Epithelial cell of esophagus (primary cell): ENCODE data around the gene CPNE2.
"Not testable (repeated sequence)": the region's sequence is repeated elsewhere in the genome, so short reads cannot be mapped to it uniquely, and the experiment has no call there.

Experiments used
- DNase-seq: peaks from one replicate; pipeline ENCODE4 v3.0.0; 2010; ENCODE audit warnings: low read depth
- H3K4me3 ChIP-seq: 2 replicates; pipeline ENCODE4 v1.5.1; 2011; ENCODE audit warnings: mild to moderate bottlenecking, low read length, control low read depth
- CTCF ChIP-seq: IDR thresholded peaks from 2 replicates; pipeline ENCODE4 v1.5.1; 2011; ENCODE audit warnings: low read depth, mild to moderate bottlenecking, low read length, control low read depth, inconsistent platforms; ENCODE audit not compliant: insufficient read depth; ENCODE audit errors: missing control alignments

Gene CPNE2

GRCh38 chr16:57060323-57061083, 31.9 kb upstream of the CPNE2 start:
- DNase-seq, result no peak
- no peak overlapping the region for H3K4me3 ChIP-seq
- TF ChIP-seq CTCF, result no peak

GRCh38 chr16:57061084-57061905, 31.1 kb upstream of the CPNE2 start:
- DNase-seq, result peak; percentile 61

GRCh38 chr16:57062329-57062728, 30.1 kb upstream of the CPNE2 start:
- H3K4me3 ChIP-seq, result no peak overlapping the region
- TF ChIP-seq CTCF, result no peak
- DNase-seq, result no peak

More at GRCh38 chr16:57061084-57061905, 31.1 kb upstream of the CPNE2 start:
- no peak for TF ChIP-seq CTCF
- no peak overlapping the region for H3K4me3 ChIP-seq

- DNase-seq, H3K4me3 ChIP-seq: not testable (repeated sequence)
Observed at GRCh38 chr16:57063189-57063588, 29.2 kb upstream of the CPNE2 start.

GRCh38 chr16:57064995-57065394, 27.4 kb upstream of the CPNE2 start:
- no peak overlapping the region for H3K4me3 ChIP-seq
- no peak for DNase-seq
- TF ChIP-seq CTCF, result no peak

GRCh38 chr16:57066625-57067024, 25.8 kb upstream of the CPNE2 start:
- H3K4me3 ChIP-seq, result no peak overlapping the region
- no peak for DNase-seq
- TF ChIP-seq CTCF, result no peak

GRCh38 chr16:57067347-57067746, 25.0 kb upstream of the CPNE2 start:
- H3K4me3 ChIP-seq, result no peak overlapping the region
- DNase-seq, result no peak
- TF ChIP-seq CTCF, result no peak
